DMS 273 treated with DMSO at 0.1 percent for 48 hours (cell line): ENCODE data around the gene ALK.
"Not testable (repeated sequence)": the region's sequence is repeated elsewhere in the genome, so short reads cannot be mapped to it uniquely, and the experiment has no call there.

ENCODE experiments used
- DNase-seq: peaks from one replicate; lab custom pipeline; 2025; lab: John Stamatoyannopoulos, UW

ALK gene

DNA sequence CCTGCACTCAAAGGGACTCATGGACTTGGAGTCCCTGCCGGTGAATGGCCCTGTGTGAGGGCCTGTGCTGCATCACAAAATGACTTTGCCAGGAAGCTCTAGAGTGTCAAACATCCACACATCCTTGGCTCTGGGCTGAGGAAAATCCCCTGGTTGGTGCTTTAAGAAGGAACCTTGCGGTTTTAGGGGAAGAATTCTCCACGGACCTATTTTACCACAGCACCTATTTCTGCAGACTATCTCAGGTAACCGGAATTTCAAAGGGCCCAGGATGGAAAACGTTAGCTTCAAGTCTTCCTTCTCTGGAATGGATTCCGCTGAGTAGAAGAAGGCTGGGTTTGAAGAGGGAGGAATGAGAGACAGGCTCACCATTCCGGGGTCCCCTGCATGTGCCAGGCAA, 166.2 kb downstream of the ALK start:
- DNase-seq, result no peak

- no peak for DNase-seq
These were observed 167.5 kb downstream of the ALK start for GRCh38 chr2:29753671-29754444.

GRCh38 chr2:29751390-29751789, 170.0 kb downstream of the ALK start:
- no peak for DNase-seq

- not testable (repeated sequence) for DNase-seq
These were observed 170.9 kb downstream of the ALK start for GRCh38 chr2:29750463-29750862.

- DNase-seq, result peak; percentile 64
These were observed 171.5 kb downstream of the ALK start for GRCh38 chr2:29749843-29750242.

GRCh38 chr2:29749041-29749440, 172.3 kb downstream of the ALK start:
- no peak for DNase-seq

DNA sequence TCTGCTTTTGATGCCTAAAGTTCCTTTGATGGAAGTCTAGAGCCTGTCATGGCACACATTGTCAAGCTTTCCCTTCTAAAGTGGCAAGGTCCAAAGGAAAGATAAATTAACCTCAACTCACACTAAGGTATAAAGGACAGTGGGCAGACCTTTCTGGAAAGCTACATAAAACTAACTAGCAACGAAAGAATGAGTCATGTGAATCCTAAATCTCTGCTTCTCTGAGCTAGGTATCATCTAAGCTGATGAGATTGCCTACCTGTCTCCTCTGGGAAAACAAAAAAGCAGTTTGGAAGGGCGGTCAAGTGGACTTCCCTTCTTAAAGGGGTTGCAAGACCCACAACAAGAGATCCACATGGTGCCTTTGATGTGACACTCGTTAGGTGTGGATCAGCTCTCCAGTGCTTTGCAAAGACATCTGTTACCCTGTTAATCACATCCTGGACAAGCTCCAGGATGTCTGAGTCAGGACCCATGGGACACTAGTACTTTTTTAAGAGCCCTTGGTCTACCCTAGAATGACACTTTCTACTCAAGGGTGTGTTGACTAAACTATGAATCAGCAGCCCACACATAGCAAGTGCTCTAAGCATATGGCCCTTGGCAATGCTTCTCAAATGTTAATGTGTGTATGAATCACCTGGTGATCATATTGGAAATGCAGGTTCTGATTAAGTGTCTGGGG, 173.5 kb downstream of the ALK start:
- DNase-seq, result peak; percentile 93

GRCh38 chr2:29744976-29745375, 176.4 kb downstream of the ALK start:
- DNase-seq, result no peak

- DNase-seq, result peak; percentile 92
These were observed 177.9 kb downstream of the ALK start for GRCh38 chr2:29743516-29743915.

- DNase-seq, result peak; percentile 32
These were observed 178.7 kb downstream of the ALK start for GRCh38 chr2:29742656-29743055.

- no peak for DNase-seq
These were observed 180.3 kb downstream of the ALK start for GRCh38 chr2:29741132-29741531.

DNA sequence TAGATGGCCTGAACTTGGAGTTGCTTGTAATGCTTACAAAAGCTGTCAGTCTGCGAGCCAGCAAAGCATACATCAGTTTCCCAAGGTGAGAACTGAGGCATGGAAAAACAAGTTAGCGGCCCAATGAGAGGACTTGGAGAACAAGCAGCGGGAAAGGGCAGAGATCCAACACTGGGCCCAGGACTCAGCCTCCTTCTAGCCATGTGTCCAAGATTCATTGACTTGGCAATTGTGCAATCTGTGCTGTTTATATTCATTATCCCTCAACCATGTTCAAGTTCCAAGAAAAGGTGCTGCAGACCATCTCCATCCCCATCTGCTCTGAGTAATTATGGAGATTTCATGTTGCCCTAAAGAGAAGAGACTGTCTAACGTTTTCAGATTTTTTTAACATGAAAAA, 187.4 kb downstream of the ALK start:
- peak; percentile 99 for DNase-seq

GRCh38 chr2:29733213-29733612, 188.2 kb downstream of the ALK start:
- peak; percentile 97 for DNase-seq

GRCh38 chr2:29731948-29732347, 189.4 kb downstream of the ALK start:
- DNase-seq, result no peak

DNA sequence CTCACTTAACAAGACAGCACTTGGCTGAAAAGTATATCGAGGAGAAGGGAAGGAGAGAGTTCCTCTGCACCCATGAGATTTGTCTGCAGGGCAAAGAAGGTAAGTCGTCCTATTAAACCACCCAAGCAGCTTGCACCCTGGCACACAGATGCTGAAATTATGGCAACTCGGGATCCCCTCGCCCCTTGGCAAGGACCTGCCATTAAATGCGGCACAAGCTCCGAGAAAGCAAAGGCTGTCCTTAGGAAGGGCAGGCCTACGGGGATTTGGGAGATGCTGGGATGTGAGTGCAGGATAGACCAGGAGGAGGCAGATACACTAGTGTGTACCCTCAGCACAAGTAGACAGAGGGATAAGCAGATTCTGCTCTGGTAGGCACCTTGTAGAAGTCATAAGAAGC, 191.5 kb downstream of the ALK start:
- DNase-seq, result no peak

DNA sequence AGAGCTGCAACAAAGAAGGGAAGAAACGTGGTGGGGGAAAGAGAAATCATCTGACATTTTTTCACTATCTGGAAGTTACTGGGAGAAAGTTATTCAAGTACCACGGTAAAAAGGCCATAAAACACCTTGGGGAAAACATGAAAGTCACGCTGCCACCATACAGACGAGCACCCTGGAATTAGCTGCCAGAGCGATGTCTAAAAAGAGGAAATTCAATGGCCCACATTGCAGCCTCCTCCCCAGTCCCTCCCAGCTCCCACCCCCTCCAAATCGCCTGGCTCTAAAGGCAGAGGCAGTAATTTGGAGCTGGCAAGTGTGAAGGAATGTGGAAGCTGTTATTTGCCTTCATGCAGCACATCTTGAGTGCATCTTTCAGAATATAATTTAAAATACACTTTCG, 192.0 kb downstream of the ALK start:
- DNase-seq, result no peak

DNA sequence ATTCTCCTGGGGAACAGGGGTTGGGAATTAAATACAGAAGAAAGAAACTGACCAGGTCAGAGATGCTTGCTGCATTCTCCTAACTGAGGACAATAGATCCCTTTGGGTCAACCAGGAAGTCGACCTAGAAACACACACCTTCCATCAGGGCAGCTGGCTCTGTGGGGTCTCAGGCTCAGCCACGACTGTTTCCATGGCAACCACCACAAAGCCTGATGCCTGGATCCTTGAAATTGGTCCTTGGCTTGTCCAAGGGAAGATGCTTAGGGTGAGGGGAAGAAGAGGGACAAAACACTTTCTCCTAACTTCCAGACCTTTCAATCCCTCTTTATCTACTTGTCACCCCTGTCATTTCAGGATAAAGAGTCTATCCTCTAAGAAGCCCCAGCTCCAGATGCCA, 194.4 kb downstream of the ALK start:
- no peak for DNase-seq

DNA sequence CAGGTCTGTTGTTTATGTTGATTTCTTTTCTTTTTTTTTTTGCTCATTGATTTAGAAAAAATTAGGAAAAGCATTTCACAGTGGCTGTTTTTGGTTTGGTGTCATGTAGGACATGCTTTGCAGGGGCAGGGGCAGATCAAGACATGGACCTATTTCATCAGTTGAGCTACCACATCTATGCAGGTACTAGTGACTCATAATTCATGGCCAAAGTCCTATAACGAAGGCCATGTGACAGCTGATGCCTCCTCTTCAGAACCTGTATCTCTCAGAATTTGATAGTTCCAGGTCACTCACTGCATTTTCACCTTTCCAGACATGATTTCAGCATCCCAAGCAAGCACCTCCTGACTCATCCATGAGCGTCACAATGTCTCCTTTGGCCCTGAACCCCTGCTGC, 195.8 kb downstream of the ALK start:
- no peak for DNase-seq

- DNase-seq, result no peak
These were observed 197.1 kb downstream of the ALK start for GRCh38 chr2:29724282-29724681.

DNA sequence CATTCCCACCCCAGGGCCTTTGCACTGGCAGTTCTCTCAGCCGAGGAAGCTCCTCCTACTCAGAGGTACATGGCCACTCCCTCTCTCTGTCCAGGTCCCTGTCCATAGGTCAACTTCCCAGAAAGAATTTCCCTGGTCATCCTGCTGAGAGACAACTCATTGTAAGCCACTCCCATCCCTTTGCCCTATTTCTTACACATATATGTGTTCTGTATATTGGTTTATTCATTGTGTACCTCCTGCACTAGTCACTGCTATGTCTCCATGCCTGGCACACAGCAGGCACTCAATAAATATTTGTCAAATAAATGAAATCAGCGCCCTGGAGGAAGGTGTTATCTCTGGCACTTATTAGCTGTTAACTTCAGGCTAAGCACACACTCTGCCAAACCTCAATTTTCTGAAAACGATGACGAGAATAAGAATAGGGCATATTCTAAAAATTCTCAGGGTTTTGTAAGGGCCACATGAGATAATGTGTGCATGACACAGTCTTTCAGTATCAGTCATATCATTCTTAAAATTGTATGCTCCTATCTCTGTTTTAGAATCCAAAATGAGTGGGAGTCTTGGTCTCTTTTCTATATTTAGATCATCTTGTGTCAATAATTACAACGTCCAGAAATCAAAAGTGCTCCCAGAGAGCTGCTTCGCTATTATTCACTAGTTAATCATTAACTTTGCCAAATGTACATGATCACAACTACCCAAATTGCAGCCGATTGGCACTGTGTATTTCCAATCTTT, 198.0 kb downstream of the ALK start:
- DNase-seq, result no peak

DNA sequence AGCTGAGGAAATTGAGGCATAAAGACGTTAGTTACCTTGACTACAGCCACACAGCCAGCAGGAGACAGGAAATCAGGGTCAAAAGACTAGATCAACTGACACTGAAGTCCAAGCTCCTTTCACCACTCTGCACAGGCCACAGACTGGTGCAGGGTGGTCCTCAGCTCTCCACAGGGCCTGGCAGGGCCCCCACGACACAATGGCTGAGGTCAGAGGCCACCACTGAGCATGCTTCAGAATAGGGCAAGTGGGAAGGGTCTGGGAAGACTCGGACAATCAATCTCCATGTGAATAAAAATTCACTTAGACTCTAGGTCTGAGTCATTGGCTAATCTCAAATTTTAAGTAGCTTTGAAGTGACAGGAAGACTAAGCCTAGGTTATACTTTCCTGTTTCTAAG, 201.7 kb downstream of the ALK start:
- no peak for DNase-seq

DNA sequence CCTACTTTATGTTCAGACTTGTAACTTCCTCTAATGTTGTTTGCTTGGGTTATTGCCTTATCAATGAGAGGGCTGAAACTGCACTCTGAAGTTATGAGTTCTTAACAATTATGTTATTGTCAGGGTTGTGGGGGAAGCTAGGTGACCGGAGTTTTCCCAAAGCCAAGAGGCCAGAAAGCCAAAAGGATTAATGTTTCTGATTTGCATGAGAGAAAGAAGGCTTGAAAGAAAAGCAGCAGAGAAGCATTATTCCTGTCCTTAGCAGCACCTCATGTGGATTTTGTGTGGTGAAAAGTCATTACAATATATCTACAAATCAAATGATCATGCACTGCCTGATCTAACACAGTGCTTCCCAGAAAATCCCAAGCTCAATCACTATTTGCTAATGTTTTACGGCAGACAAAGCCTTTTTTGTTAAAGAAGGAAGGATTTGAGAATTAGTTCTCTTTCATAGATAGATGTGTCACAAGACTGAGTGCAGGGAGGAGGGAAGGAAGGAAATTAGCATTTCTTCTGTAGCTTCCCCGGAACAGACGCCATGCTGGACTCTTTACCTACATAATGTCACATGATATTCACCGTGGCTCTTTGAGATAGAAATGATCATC, 203.2 kb downstream of the ALK start:
- DNase-seq, result no peak

DNA sequence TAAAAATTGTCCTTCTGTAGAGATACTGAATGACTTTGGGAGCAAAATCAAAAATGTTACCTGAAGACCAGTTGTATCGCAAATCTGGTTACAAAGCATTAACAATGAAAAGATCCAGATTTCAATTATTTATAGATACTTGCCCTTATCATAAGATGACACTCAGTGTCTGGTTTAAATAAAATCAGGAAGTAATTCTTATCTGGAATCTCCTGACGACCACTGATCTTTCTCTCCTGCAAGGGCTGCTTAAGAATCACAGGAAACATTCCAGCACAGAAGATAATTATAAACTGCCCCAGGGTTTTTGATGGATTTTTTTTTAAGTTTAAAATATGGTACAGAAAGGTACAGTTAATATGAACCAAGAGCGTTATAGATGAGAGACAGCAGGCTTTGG, 205.7 kb downstream of the ALK start:
- DNase-seq, result no peak
